ENCODE measurements around the gene SDCCAG8. TPM values are rescaled to one million over a fixed set of nuclear protein-coding genes. Genes with fewer than 3 reads are reported as not detected.

The SDCCAG8 gene
- polyA plus RNA-seq, 5 donors, result 33.8 to 46.2 (median 39.5) TPM

DNA sequence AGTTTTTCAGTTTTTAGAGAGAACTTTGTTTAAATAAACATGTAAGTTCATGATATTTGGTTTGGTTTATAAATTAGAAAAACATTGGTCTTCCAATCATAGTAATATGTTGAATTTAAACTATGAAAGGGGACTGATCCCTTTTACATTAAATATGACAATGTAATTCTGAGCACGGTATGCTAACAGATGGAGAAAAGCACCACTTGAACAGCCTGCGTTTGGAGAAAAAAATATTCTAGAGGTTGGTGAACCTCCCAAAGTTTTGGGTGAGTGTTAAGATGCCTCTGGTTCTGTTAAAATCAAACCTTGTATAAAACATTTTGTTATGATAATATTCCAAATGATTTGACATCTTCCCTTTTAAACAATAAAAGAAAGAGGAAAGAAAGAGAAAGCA is 123.9 kb downstream of the SDCCAG8 start:
- DNase-seq, result no peak

DNA sequence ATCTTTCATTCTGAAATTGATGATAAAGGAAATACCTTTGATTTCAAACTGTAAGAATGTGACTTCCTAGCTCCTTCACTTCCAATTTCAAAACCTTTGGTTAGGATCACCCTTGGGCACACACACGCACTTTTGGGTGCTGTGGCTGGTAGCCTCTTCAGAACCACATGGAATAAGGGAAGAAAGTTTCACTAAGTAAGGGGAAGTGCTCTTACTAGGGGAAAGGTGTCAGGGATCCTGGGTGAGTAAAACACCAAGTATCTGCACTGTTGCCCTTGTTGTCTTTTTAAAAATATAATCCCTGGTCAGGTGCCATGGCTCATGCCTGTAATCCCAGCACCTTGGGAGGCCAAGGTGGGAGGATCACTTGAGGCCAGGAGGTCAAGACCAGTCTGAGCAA is 132.4 kb downstream of the SDCCAG8 start:
- DNase-seq, result no peak

DNA sequence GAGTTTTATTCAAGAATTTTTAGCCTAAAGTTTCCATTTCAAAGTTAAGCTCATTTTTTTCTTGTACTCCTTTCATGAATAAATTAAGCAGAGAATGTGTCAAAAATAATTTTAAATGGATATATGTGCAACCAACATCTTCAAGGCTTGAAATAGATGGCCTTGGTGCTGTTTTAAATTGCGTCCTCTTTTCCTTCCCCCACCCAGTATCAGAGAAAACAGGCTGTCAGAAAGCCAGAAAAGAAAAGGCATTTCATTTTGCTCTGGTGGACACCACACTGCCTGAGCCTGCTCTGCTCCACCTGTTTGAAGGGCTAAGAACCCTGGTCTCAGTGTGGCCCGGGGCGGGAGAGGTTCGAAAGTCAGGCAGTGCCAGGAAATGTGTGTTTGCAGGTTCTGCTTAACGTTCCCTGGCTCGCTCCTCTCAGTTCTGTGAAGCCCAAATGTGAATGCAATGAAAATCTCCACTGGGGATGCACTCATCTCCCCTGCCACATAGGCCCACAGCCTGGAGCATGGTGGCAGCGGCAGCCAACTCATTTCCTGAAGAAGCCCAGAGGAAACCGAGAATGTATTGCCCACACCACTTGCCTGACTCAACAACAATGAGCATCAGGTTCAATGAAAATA is 134.4 kb downstream of the SDCCAG8 start:
- DNase-seq, result no peak

- no peak for DNase-seq
Observed at GRCh38 chr1:243391355-243391754, 135.5 kb downstream of the SDCCAG8 start.

- DNase-seq, result no peak
Observed at GRCh38 chr1:243393096-243393495, 137.3 kb downstream of the SDCCAG8 start.

DNA sequence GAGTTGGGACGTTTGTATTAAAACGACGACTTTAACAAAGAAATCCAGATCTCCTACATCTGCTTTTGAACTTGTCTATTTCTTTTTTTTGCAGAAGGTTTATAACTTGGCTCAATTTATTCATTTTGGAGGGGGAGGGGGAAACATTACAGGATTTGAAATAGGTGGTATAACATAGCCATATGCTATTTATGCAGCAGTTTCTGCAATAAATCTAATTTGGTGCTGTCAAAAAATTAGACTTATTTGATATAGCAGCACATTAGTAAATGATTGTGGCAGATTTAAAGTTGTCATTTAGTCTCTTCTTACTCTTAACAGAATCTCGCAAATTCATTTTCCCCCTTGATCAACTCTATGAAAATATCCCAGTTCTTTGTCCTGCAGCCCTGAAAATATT is 138.2 kb downstream of the SDCCAG8 start:
- DNase-seq, result no peak

- DNase-seq, result no peak
Observed at GRCh38 chr1:243394601-243395464, 139.0 kb downstream of the SDCCAG8 start.

GRCh38 chr1:243396424-243396823 is 140.6 kb downstream of the SDCCAG8 start:
- DNase-seq, result no peak

DNA sequence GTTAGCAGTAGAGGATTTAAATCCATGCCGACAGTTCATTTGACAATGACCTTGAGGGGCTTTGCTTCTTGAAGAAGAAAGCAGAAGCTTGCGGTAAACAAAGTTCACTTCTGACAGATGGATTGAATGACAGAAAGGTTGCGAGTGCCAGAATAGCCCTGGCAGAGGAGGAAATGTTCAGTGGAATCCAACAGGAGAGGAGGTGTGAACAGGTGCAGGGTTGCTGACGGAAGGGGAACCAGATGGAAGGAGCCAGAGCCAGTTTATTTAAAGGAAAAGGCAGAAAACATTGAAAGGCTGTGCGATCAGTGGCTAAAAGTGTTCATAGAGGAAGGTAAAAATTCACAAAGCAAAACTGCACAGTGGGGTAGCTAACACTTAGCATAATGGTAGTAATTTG is 141.0 kb downstream of the SDCCAG8 start:
- DNase-seq, result no peak

DNA sequence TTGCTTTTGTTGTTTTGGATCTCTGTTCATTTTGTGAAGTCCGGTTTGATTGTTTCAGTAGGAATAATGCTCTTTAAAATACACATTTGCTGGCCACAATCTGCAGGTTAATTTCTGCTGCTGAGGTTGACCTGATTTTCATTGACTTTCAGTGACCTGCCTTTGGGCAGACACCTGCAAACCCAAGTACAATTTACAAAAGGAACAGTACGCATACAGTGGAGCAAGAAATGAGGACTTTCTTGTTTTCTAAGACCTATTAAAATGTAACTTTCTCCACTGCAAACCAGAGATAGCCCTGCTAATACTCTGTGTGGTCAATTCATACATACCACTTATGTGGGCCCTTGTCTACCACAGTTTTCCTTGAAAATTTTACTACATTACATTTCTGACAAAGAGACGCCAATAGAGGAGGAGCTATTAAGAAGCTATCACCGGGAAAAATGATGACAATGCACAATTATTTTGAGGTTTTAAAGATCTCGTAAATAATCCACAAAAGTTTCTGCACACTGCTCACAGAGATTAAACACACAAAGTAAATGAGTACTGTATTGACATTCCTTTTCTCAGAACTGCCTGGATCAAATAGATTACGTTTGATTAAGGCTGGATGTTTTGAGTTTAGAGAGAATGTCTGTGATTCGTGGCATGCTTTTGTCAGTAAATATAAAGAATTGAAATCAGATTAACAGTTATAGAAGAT is 141.9 kb downstream of the SDCCAG8 start:
- no peak for DNase-seq

GRCh38 chr1:243399561-243400155 is 143.8 kb downstream of the SDCCAG8 start:
- no peak for DNase-seq

DNA sequence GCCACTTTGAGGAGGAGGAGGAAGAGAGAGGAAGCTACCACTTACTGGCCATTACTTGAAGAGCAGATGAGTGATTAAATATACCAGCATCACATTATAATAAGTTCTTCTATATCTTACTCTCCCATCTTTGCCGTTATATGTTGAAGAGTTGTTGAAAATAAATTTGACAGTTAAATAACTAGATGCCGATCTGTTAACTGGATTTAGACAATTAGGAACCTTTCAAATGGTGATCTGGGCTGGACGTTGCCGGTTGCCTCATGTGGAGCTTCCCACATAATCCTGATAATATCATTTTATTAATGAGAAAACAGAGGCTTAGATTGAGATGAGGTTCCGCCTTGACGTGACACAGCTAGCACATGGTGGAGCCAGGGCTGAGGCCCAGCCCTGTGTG is 147.0 kb downstream of the SDCCAG8 start:
- DNase-seq, result no peak

DNA sequence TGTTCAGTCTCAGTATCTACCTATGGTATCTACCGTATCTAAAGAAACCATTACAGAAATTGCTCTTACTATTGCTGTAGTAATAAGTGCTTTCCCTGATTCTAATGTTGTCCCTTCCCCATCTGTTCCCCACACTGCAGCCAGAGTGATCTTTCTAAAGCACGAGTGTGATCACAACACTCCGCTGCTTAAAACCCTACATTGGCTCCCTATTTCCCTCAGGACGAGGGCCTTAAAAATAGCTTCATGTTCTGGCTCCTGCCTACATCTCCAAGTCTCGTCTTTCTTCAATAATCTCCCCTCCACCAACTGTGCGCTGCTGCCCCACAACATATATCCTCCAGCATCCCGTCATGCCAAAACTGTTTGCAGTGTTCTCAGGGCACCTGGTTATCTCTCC is 150.6 kb downstream of the SDCCAG8 start:
- no peak for DNase-seq

GRCh38 chr1:243407284-243408018 is 151.6 kb downstream of the SDCCAG8 start:
- no peak for DNase-seq

GRCh38 chr1:243408479-243408878 is 152.6 kb downstream of the SDCCAG8 start:
- DNase-seq, result no peak

GRCh38 chr1:243409284-243409683 is 153.4 kb downstream of the SDCCAG8 start:
- no peak for DNase-seq

DNA sequence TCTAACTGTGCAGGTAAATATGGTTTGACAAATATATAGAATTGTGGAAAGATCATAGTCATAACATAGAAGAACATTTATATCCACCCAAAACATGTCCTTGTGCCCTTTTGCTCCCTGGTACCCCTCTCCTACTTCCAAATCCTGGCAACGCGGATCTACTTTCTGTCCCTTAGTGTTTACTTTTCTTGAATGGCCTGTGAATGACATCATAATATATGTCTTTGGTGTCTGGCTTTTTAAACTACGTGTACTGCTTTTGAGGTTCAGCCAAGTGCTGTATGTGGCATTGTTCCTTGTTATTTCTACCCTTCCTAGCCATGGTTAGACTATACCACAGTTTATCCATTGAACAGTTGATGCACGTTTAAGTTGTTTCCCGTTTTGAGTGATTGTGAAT is 155.6 kb downstream of the SDCCAG8 start:
- no peak for DNase-seq

- DNase-seq, result no peak
Observed at GRCh38 chr1:243413431-243414151, 157.8 kb downstream of the SDCCAG8 start.

GRCh38 chr1:243414152-243414494 is 158.3 kb downstream of the SDCCAG8 start:
- DNase-seq, result no peak

GRCh38 chr1:243415663-243416408 is 160.0 kb downstream of the SDCCAG8 start:
- DNase-seq, result no peak
